Fibroblast of pulmonary artery (primary cell): ENCODE data around the gene PRUNE2.

Experiments used
- DNase-seq: peaks from one replicate; pipeline ENCODE4 v3.0.0-alpha.2; 2010; ENCODE audit warnings: low read depth
- H3K4me3 ChIP-seq: replicated peaks from 2 replicates; pipeline ENCODE4 v1.5.1; 2011; ENCODE audit warnings: low read depth, mild to moderate bottlenecking, control low read depth, low read length, moderate library complexity
- TF ChIP-seq, protein P1 (sequence below): IDR thresholded peaks from 2 replicates; pipeline ENCODE4 v1.5.1; 2011; ENCODE audit warnings: mild to moderate bottlenecking, control low read depth, low read length, inconsistent platforms; ENCODE audit errors: missing control alignments

The PRUNE2 gene

DNA sequence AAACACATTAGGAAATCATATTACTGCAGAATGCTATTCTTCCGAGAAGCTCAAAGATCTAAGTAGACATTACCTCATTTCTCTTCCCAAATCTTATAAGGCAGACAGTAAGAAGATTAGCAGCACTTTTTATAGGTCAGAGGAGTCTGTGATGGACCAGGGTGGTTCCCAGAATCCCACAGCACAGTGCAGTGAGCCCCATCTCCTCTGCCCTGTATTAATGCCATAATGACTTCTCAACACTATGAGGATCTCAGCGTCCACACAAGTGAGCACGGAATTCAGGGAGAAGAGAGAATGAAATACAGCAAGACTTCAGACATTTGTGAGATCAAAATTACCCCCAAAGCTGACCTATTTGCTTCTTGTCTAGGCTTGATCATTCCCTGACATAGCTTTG is 49.9 kb downstream of the PRUNE2 start:
- no peak for DNase-seq
- no peak overlapping the region for H3K4me3 ChIP-seq
- TF ChIP-seq, protein P1, sequence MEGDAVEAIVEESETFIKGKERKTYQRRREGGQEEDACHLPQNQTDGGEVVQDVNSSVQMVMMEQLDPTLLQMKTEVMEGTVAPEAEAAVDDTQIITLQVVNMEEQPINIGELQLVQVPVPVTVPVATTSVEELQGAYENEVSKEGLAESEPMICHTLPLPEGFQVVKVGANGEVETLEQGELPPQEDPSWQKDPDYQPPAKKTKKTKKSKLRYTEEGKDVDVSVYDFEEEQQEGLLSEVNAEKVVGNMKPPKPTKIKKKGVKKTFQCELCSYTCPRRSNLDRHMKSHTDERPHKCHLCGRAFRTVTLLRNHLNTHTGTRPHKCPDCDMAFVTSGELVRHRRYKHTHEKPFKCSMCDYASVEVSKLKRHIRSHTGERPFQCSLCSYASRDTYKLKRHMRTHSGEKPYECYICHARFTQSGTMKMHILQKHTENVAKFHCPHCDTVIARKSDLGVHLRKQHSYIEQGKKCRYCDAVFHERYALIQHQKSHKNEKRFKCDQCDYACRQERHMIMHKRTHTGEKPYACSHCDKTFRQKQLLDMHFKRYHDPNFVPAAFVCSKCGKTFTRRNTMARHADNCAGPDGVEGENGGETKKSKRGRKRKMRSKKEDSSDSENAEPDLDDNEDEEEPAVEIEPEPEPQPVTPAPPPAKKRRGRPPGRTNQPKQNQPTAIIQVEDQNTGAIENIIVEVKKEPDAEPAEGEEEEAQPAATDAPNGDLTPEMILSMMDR = no peak

DNA sequence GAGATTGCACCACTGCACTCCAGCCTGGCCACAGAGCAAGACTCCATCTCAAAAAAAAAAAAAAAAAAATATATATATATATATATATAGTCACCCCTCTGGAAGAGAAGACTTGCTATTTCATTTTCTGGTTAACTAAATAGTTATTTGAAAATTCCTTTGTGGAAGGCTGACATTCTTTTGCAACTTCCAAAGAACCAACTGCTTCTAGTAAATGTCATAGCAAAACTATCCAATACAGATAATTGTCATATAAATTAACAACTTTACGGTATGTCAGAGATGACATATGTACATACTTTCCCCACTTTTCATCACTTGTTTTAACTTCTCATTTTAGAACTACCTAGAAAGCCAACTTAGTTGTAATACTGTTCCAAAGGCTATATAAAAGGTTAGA is 50.9 kb downstream of the PRUNE2 start:
- TF ChIP-seq, protein P1 = no peak
- DNase-seq = no peak
- no peak overlapping the region for H3K4me3 ChIP-seq

- DNase-seq = no peak
- no peak overlapping the region for H3K4me3 ChIP-seq
- TF ChIP-seq, protein P1 = no peak
These were observed 53.9 kb downstream of the PRUNE2 start for GRCh38 chr9:76852026-76852425.

- TF ChIP-seq, protein P1 = no peak
- no peak for DNase-seq
- H3K4me3 ChIP-seq = no peak overlapping the region
These were observed 59.6 kb downstream of the PRUNE2 start for GRCh38 chr9:76846297-76846696.

GRCh38 chr9:76845254-76845653 is 60.7 kb downstream of the PRUNE2 start:
- TF ChIP-seq, protein P1 = no peak
- no peak overlapping the region for H3K4me3 ChIP-seq
- no peak for DNase-seq

DNA sequence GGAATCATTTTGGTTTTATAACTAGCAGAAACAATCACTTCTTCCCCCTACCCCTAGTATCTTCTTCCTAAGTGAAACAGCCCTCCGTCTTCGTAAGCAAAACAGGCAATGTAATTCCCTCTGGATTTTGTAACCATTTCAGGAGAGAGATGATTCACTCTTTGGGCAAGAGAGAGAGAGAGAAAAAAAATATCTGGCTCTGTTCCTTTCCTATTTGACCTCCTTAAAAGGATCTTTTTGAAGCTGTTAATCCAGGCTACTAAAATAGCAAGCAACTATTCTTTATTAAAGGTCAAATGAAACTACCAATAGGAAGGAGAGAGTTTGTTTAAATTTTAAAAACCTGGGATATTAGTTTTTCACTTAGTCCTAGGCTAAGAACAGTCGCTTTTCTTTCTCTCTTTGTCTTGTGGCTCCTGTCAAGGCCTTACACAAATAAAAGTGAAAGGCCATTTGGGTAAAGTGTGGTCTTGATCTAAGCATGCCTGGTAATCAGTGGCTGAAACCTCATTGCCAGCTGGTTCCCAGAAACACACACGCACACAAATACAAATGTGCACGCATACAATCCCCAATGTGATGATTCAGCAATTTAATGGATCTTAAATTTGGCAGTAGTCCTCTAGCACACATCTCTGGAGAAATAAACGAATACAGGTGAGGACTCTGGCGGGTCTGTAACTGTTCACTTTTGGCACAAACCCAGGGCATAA is 70.2 kb downstream of the PRUNE2 start:
- H3K4me3 ChIP-seq = peak overlapping the region; percentile 9
- peak; percentile 93 for DNase-seq

More for the DNA sequence above, 70.2 kb downstream of the PRUNE2 start:
- TF ChIP-seq, protein P1 = no peak
